ENCODE results near the gene PEX5L. TPM values are rescaled to one million over a fixed set of nuclear protein-coding genes. Genes with fewer than 3 reads are reported as not detected.

PEX5L gene
- total and polyA plus RNA-seq, 2 donors (not counting 1 experiment from before 2014, with no cell fraction given): 0.52 to 5.9 TPM

DNA sequence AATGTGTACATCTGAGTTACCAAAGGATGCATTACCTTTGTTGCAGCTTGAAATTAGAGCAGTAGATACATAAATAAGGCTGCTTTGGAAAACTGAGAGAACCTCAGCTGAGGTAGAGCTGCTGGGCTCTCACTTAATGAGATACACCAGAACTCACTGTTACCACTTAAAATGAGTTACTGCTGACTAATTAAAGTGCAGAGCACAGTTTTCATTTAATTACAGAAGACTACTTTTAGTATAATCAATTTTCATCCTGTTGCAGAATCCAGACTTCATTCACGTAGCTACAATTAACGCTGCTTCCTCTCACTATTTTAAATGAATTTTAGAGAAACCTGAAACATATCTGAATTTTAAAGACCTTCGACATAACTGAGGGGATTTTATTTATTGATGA lies 214.4 kb downstream of the PEX5L start:
- H4K20me1 ChIP-seq (ENCODE audit: control insufficient read depth, extremely low read depth, insufficient read depth, low read length): no peaks in the 10 kb centered on the region
- peaks cover 6% of the 10 kb centered on the region for H3K27me3 ChIP-seq (ENCODE audit: control insufficient read depth, insufficient read depth, low read length)
- no peak overlapping the region for H3K4me3 ChIP-seq (replicated peaks in 1 of 4; ENCODE audit: control extremely low read depth in 1 of 4, insufficient read depth in 1 of 4, low read depth in 3 of 4, low read length in 4 of 4)
- no peaks in the 10 kb centered on the region for H3K4me1 ChIP-seq (ENCODE audit: control insufficient read depth, extremely low read depth, insufficient read depth, low read length)
- no peaks in the 10 kb centered on the region for H3K79me2 ChIP-seq (ENCODE audit: control insufficient read depth, insufficient read depth, low read length)
- DNase-seq (ENCODE audit: low read depth in 2 of 2): no peak
- H2AFZ ChIP-seq (ENCODE audit: low read length): no peak overlapping the region
- no peak overlapping the region for H3K27ac ChIP-seq (ENCODE audit: insufficient read depth, low read length)
- H3K4me2 ChIP-seq (ENCODE audit: extremely low read depth, insufficient read depth, low read length): no peak overlapping the region
- no peaks in the 10 kb centered on the region for H3K9me3 ChIP-seq (ENCODE audit: control insufficient read depth, insufficient read depth, low read depth, low read length)
- TF ChIP-seq, protein P1, sequence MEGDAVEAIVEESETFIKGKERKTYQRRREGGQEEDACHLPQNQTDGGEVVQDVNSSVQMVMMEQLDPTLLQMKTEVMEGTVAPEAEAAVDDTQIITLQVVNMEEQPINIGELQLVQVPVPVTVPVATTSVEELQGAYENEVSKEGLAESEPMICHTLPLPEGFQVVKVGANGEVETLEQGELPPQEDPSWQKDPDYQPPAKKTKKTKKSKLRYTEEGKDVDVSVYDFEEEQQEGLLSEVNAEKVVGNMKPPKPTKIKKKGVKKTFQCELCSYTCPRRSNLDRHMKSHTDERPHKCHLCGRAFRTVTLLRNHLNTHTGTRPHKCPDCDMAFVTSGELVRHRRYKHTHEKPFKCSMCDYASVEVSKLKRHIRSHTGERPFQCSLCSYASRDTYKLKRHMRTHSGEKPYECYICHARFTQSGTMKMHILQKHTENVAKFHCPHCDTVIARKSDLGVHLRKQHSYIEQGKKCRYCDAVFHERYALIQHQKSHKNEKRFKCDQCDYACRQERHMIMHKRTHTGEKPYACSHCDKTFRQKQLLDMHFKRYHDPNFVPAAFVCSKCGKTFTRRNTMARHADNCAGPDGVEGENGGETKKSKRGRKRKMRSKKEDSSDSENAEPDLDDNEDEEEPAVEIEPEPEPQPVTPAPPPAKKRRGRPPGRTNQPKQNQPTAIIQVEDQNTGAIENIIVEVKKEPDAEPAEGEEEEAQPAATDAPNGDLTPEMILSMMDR (conservative IDR thresholded peaks at IDR 0.05 in 1 of 2, IDR thresholded peaks at IDR 0.05 in 1 of 2; ENCODE audit: low read depth in 1 of 2, low read length in 2 of 2): no peak
- no peak for TF ChIP-seq EZH2 (IDR thresholded peaks at IDR 0.05; ENCODE audit: low read length, missing control alignments)
- no peaks in the 10 kb centered on the region for H3K36me3 ChIP-seq (ENCODE audit: control insufficient read depth, insufficient read depth, low read length)
- H3K9ac ChIP-seq (ENCODE audit: insufficient read depth, low read length): no peak overlapping the region

DNA sequence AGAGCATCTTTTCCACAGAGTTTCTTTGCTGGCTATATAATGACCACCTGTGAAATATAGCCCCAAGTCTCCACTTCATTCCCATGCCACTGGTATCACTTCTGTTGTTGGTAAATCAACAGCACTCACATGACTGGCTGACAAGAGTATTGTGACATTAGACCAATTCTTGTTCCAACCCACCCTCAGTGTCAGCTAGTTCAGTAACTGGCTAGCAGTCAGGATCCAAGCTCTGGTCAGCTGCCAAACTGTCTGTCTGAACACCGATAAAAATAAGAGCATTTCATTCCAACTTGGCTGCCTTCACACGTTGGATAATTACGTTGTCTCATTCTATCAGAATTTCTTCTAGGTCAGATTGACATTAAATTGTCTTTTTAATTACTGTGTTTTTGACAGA lies 217.4 kb downstream of the PEX5L start:
- no peak overlapping the region for H3K27ac ChIP-seq (ENCODE audit: insufficient read depth, low read length)
- peaks cover 4% of the 10 kb centered on the region for H3K27me3 ChIP-seq (ENCODE audit: control insufficient read depth, insufficient read depth, low read length)
- no peaks in the 10 kb centered on the region for H3K4me1 ChIP-seq (ENCODE audit: control insufficient read depth, extremely low read depth, insufficient read depth, low read length)
- TF ChIP-seq, protein P1 (conservative IDR thresholded peaks at IDR 0.05 in 1 of 2, IDR thresholded peaks at IDR 0.05 in 1 of 2; ENCODE audit: low read depth in 1 of 2, low read length in 2 of 2): no peak
- no peak for TF ChIP-seq EZH2 (IDR thresholded peaks at IDR 0.05; ENCODE audit: low read length, missing control alignments)
- no peak for DNase-seq (ENCODE audit: low read depth in 2 of 2)
- H3K9ac ChIP-seq (ENCODE audit: insufficient read depth, low read length): no peak overlapping the region
- H2AFZ ChIP-seq (ENCODE audit: low read length): no peak overlapping the region
- no peaks in the 10 kb centered on the region for H3K36me3 ChIP-seq (ENCODE audit: control insufficient read depth, insufficient read depth, low read length)
- no peak overlapping the region for H3K4me2 ChIP-seq (ENCODE audit: extremely low read depth, insufficient read depth, low read length)
- no peaks in the 10 kb centered on the region for H3K9me3 ChIP-seq (ENCODE audit: control insufficient read depth, insufficient read depth, low read depth, low read length)
- no peaks in the 10 kb centered on the region for H4K20me1 ChIP-seq (ENCODE audit: control insufficient read depth, extremely low read depth, insufficient read depth, low read length)
- H3K79me2 ChIP-seq (ENCODE audit: control insufficient read depth, insufficient read depth, low read length): no peaks in the 10 kb centered on the region
- no peak overlapping the region for H3K4me3 ChIP-seq (replicated peaks in 1 of 4; ENCODE audit: control extremely low read depth in 1 of 4, insufficient read depth in 1 of 4, low read depth in 3 of 4, low read length in 4 of 4)

DNA sequence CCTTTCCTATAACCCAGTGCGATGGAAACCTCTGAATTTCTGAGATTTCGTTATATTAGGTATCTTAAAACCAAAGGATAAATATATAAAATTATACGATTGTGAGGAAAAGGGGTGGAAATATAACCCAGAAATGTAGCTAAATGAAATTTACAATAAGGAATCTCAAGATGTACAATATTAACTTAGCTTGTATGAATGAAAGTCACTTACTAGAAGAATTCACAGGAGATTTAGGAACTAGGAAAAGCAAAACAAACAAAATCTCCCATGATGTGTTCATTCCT lies 224.7 kb downstream of the PEX5L start:
- DNase-seq (ENCODE audit: low read depth in 2 of 2): no peak
- no peaks in the 10 kb centered on the region for H3K9me3 ChIP-seq (ENCODE audit: control insufficient read depth, insufficient read depth, low read depth, low read length)
- no peak overlapping the region for H3K27ac ChIP-seq (ENCODE audit: insufficient read depth, low read length)
- no peaks in the 10 kb centered on the region for H3K36me3 ChIP-seq (ENCODE audit: control insufficient read depth, insufficient read depth, low read length)
- H3K9ac ChIP-seq (ENCODE audit: insufficient read depth, low read length): no peak overlapping the region
- no peaks in the 10 kb centered on the region for H4K20me1 ChIP-seq (ENCODE audit: control insufficient read depth, extremely low read depth, insufficient read depth, low read length)
- no peak overlapping the region for H3K4me3 ChIP-seq (replicated peaks in 1 of 4; ENCODE audit: control extremely low read depth in 1 of 4, insufficient read depth in 1 of 4, low read depth in 3 of 4, low read length in 4 of 4)
- no peaks in the 10 kb centered on the region for H3K79me2 ChIP-seq (ENCODE audit: control insufficient read depth, insufficient read depth, low read length)
- no peaks in the 10 kb centered on the region for H3K4me1 ChIP-seq (ENCODE audit: control insufficient read depth, extremely low read depth, insufficient read depth, low read length)
- H3K27me3 ChIP-seq (ENCODE audit: control insufficient read depth, insufficient read depth, low read length): no peaks in the 10 kb centered on the region
- H3K4me2 ChIP-seq (ENCODE audit: extremely low read depth, insufficient read depth, low read length): peak overlapping the region; percentile 68
- TF ChIP-seq, protein P1 (conservative IDR thresholded peaks at IDR 0.05 in 1 of 2, IDR thresholded peaks at IDR 0.05 in 1 of 2; ENCODE audit: low read depth in 1 of 2, low read length in 2 of 2): no peak
- TF ChIP-seq EZH2 (IDR thresholded peaks at IDR 0.05; ENCODE audit: low read length, missing control alignments): no peak
- no peak overlapping the region for H2AFZ ChIP-seq (ENCODE audit: low read length)

Data from fibroblast of lung (primary cell).